ENCODE data around the gene POLR1E. TPM values are rescaled to one million over a fixed set of nuclear protein-coding genes. Genes with fewer than 3 reads are reported as not detected.
"Not testable (repeated sequence)": the region's sequence is repeated elsewhere in the genome, so short reads cannot be mapped to it uniquely, and the experiment has no call there.

POLR1E gene
- polyA plus RNA-seq, 1 experiment = 21.6 TPM

- peaks cover 1% of the 10 kb centered on the region; the same call in 1 of the 2 replicates for H3K36me3 ChIP-seq (ENCODE audit: control insufficient read depth, insufficient read depth, low read length)
- H3K4me3 ChIP-seq (ENCODE audit: low read depth, low read length) = peak overlapping the region; percentile 99
- no peaks in the 10 kb centered on the region for H3K27me3 ChIP-seq (ENCODE audit: control insufficient read depth, insufficient read depth, low read length)
- DNase-seq (ENCODE audit: low read depth) = peak; percentile 11
- ChIA-PET CTCF (no interaction called here), POLR2A (no interaction called here)
- TF ChIP-seq CTCF (IDR thresholded peaks at IDR 0.05; ENCODE audit: insufficient read depth, low read depth, low read length) = no peak
These were observed 21.1 kb upstream of the POLR1E start for GRCh38 chr9:37464426-37465248.

GRCh38 chr9:37465249-37466036, 20.3 kb upstream of the POLR1E start, which contains the start of gene ZBTB5:
ZBTB5 (minus strand) TSS chr9:37465450; CDS start chr9:37442551, 22,899 bp downstream.
- DNase-seq (ENCODE audit: low read depth) = peak; percentile 100
- no peak for TF ChIP-seq CTCF (IDR thresholded peaks at IDR 0.05; ENCODE audit: insufficient read depth, low read depth, low read length)
- H3K4me3 ChIP-seq (ENCODE audit: low read depth, low read length) = peak within 1 kb of the TSS; percentile 99
- CTCF ChIA-PET = no interaction called here
- H3K36me3 ChIP-seq (ENCODE audit: control insufficient read depth, insufficient read depth, low read length) = peaks cover 1% of the 10 kb centered on the region; the same call in 1 of the 2 replicates
- POLR2A ChIA-PET = interaction anchor here (0.6 kb wide), 1 partner anchor 73 kb away, joined by 6 read pairs; no protein-coding TSS in a partner anchor
- H3K27me3 ChIP-seq (ENCODE audit: control insufficient read depth, insufficient read depth, low read length) = no peaks in the 10 kb centered on the region

- no peaks in the 10 kb centered on the region for H3K27me3 ChIP-seq (ENCODE audit: control insufficient read depth, insufficient read depth, low read length)
- H3K4me3 ChIP-seq (ENCODE audit: low read depth, low read length) = peak overlapping the region; percentile 53
- ChIA-PET POLR2A (interaction anchor here (0.8 kb wide), 1 partner anchor 178 kb away, joined by 3 read pairs; no protein-coding TSS in a partner anchor), CTCF (interaction anchor here (0.6 kb wide), 1 partner anchor 64 kb away, joined by 3 read pairs; no protein-coding TSS in a partner anchor)
- H3K36me3 ChIP-seq (ENCODE audit: control insufficient read depth, insufficient read depth, low read length) = peaks cover 1% of the 10 kb centered on the region; the same call in 1 of the 2 replicates
- peak; percentile 28 for DNase-seq (ENCODE audit: low read depth)
- no peak for TF ChIP-seq CTCF (IDR thresholded peaks at IDR 0.05; ENCODE audit: insufficient read depth, low read depth, low read length)
These were observed 19.6 kb upstream of the POLR1E start for GRCh38 chr9:37466037-37466709.

- H3K27me3 ChIP-seq (ENCODE audit: control insufficient read depth, insufficient read depth, low read length); H3K36me3 ChIP-seq (ENCODE audit: control insufficient read depth, insufficient read depth, low read length); DNase-seq (ENCODE audit: low read depth); POLR2A ChIA-PET; CTCF ChIA-PET; H3K4me3 ChIP-seq (ENCODE audit: low read depth, low read length): not testable (repeated sequence)
These were observed 18.2 kb upstream of the POLR1E start for GRCh38 chr9:37467530-37467929.

GRCh38 chr9:37468620-37469019, 17.1 kb upstream of the POLR1E start:
- H3K36me3 ChIP-seq (ENCODE audit: control insufficient read depth, insufficient read depth, low read length) = no peaks in the 10 kb centered on the region
- no peak for DNase-seq (ENCODE audit: low read depth)
- no peak overlapping the region for H3K4me3 ChIP-seq (ENCODE audit: low read depth, low read length)
- CTCF ChIA-PET = interaction anchor here (0.6 kb wide), 1 partner anchor 125 kb away, joined by 3 read pairs; no protein-coding TSS in a partner anchor
- no peak for TF ChIP-seq CTCF (IDR thresholded peaks at IDR 0.05; ENCODE audit: insufficient read depth, low read depth, low read length)
- POLR2A ChIA-PET = no interaction called here
- H3K27me3 ChIP-seq (ENCODE audit: control insufficient read depth, insufficient read depth, low read length) = no peaks in the 10 kb centered on the region
